ENCODE measurements around the gene TTC21B.

Gene TTC21B

GRCh38 chr2:165827921-165828276, 125.7 kb downstream of the TTC21B start:
- Histone ChIP-seq H3K27ac (ENCODE audit: low read depth, low read length) (no peak overlapping the region), H3K9ac (ENCODE audit: low read length in 5 of 5) (no peak overlapping the region), H3K27me3 (ENCODE audit: control insufficient read depth in 5 of 5, insufficient read depth in 4 of 5, low read length in 5 of 5) (no peaks in the 10 kb centered on the region)

GRCh38 chr2:165827016-165827920, 126.3 kb downstream of the TTC21B start:
- no peak overlapping the region for H3K9ac ChIP-seq (ENCODE audit: low read length in 5 of 5)
- no peaks in the 10 kb centered on the region for H3K27me3 ChIP-seq (ENCODE audit: control insufficient read depth in 5 of 5, insufficient read depth in 4 of 5, low read length in 5 of 5)
- no peaks in the 10 kb centered on the region for H3K36me3 ChIP-seq (ENCODE audit: control insufficient read depth in 5 of 5, insufficient read depth in 5 of 5, low read length in 5 of 5)
- no peak overlapping the region for H3K27ac ChIP-seq (ENCODE audit: low read depth, low read length)
- no peaks in the 10 kb centered on the region for H3K4me1 ChIP-seq (ENCODE audit: control insufficient read depth in 5 of 5, insufficient read depth in 5 of 5, low read length in 5 of 5)
- no peak overlapping the region for H3K4me3 ChIP-seq (ENCODE audit: low read depth in 1 of 5, low read length in 5 of 5)
- no peaks in the 10 kb centered on the region for H3K9me3 ChIP-seq (ENCODE audit: control insufficient read depth in 5 of 5, low read length in 5 of 5)

More at GRCh38 chr2:165827921-165828276, 125.7 kb downstream of the TTC21B start:
- no peaks in the 10 kb centered on the region for H3K36me3 ChIP-seq (ENCODE audit: control insufficient read depth in 5 of 5, insufficient read depth in 5 of 5, low read length in 5 of 5)
- H3K9me3 ChIP-seq (ENCODE audit: control insufficient read depth in 5 of 5, low read length in 5 of 5): no peaks in the 10 kb centered on the region
- H3K4me1 ChIP-seq (ENCODE audit: control insufficient read depth in 5 of 5, insufficient read depth in 5 of 5, low read length in 5 of 5): no peaks in the 10 kb centered on the region
- no peak overlapping the region for H3K4me3 ChIP-seq (ENCODE audit: low read depth in 1 of 5, low read length in 5 of 5)

- no peak overlapping the region for H3K4me3 ChIP-seq (ENCODE audit: low read depth in 1 of 5, low read length in 5 of 5)
- no peak overlapping the region for H3K9ac ChIP-seq (ENCODE audit: low read length in 5 of 5)
- no peak overlapping the region for H3K27ac ChIP-seq (ENCODE audit: low read depth, low read length)
- H3K27me3 ChIP-seq (ENCODE audit: control insufficient read depth in 5 of 5, insufficient read depth in 4 of 5, low read length in 5 of 5): no peaks in the 10 kb centered on the region
- no peaks in the 10 kb centered on the region for H3K4me1 ChIP-seq (ENCODE audit: control insufficient read depth in 5 of 5, insufficient read depth in 5 of 5, low read length in 5 of 5)
- H3K36me3 ChIP-seq (ENCODE audit: control insufficient read depth in 5 of 5, insufficient read depth in 5 of 5, low read length in 5 of 5): no peaks in the 10 kb centered on the region
- no peaks in the 10 kb centered on the region for H3K9me3 ChIP-seq (ENCODE audit: control insufficient read depth in 5 of 5, low read length in 5 of 5)
Measured at GRCh38 chr2:165825041-165825440, 128.5 kb downstream of the TTC21B start.
